GM18498 (cell line): Measurements from ENCODE around the gene EEF1E1.
A peak's percentile ranks its signal among the peaks of the same experiment; 100 is the strongest.

Experiments
- ATAC-seq: cut with Tn5 transposase; IDR thresholded peaks from one replicate; pipeline ENCODE4 v1.9.1; 2021; ENCODE audit warnings: mild to moderate bottlenecking, moderate library complexity; ENCODE audit not compliant: unreplicated experiment

Gene EEF1E1

GRCh38 chr6:8088886-8089285 is 13.5 kb downstream of the EEF1E1 start:
- ATAC-seq, result no peak

GRCh38 chr6:8087870-8088754 is 14.2 kb downstream of the EEF1E1 start:
- ATAC-seq, result no peak

GRCh38 chr6:8086755-8087306 is 15.5 kb downstream of the EEF1E1 start:
- no peak for ATAC-seq

- no peak for ATAC-seq
These were observed 17.3 kb downstream of the EEF1E1 start for GRCh38 chr6:8085053-8085511.

GRCh38 chr6:8084586-8084985 is 17.8 kb downstream of the EEF1E1 start:
- no peak for ATAC-seq

GRCh38 chr6:8082954-8083858 is 19.1 kb downstream of the EEF1E1 start:
- no peak for ATAC-seq

- ATAC-seq, result no peak
These were observed 19.8 kb downstream of the EEF1E1 start for GRCh38 chr6:8082572-8082953.

GRCh38 chr6:8080362-8081151 is 21.8 kb downstream of the EEF1E1 start:
- ATAC-seq, result no peak

GRCh38 chr6:8079126-8079525 is 23.2 kb downstream of the EEF1E1 start:
- ATAC-seq, result no peak

GRCh38 chr6:8077991-8078390 is 24.4 kb downstream of the EEF1E1 start:
- ATAC-seq, result no peak

- ATAC-seq, result no peak
These were observed 26.6 kb downstream of the EEF1E1 start for GRCh38 chr6:8075704-8076103.

GRCh38 chr6:8075185-8075584 is 27.2 kb downstream of the EEF1E1 start:
- ATAC-seq, result no peak

GRCh38 chr6:8074213-8074612 is 28.1 kb downstream of the EEF1E1 start:
- no peak for ATAC-seq

GRCh38 chr6:8073758-8074157 is 28.6 kb downstream of the EEF1E1 start:
- ATAC-seq, result no peak

- no peak for ATAC-seq
These were observed 31.6 kb downstream of the EEF1E1 start for GRCh38 chr6:8070718-8071117.

- no peak for ATAC-seq
These were observed 32.6 kb downstream of the EEF1E1 start for GRCh38 chr6:8069631-8070284.

GRCh38 chr6:8069151-8069550 is 33.2 kb downstream of the EEF1E1 start:
- no peak for ATAC-seq

- ATAC-seq, result no peak
These were observed 36.2 kb downstream of the EEF1E1 start for GRCh38 chr6:8066108-8066507.

- peak; percentile 42 for ATAC-seq
These were observed 36.8 kb downstream of the EEF1E1 start for GRCh38 chr6:8065519-8065911.
